Type B pancreatic cell (in vitro differentiated cells): Measurements from ENCODE around the gene EMD. TPM values are rescaled to one million over a fixed set of nuclear protein-coding genes. Genes with fewer than 3 reads are reported as not detected.

Source experiments
- DNase-seq: peaks from one replicate; pipeline ENCODE4 v3.0.0; 2021; ENCODE audit warnings: mixed read lengths; ENCODE audit not compliant: unreplicated experiment; ENCODE audit errors: extremely low spot score
- H3K27ac Mint-ChIP-seq: 2 replicates; pipeline ENCODE4 v1.8.0; 2021; ENCODE audit warnings: mild to moderate bottlenecking, mixed read lengths
- H3K27me3 Mint-ChIP-seq: 2 replicates; pipeline ENCODE4 v1.8.0; 2021; ENCODE audit warnings: mixed read lengths
- H3K36me3 Mint-ChIP-seq: 2 replicates; pipeline ENCODE4 v1.8.0; 2021; ENCODE audit warnings: mixed read lengths
- H3K4me1 Mint-ChIP-seq: one replicate; pipeline ENCODE4 v1.8.0; 2021; ENCODE audit warnings: mixed read lengths; ENCODE audit not compliant: unreplicated experiment
- H3K4me3 Mint-ChIP-seq: 2 replicates; pipeline ENCODE4 v1.8.0; 2021; ENCODE audit warnings: mild to moderate bottlenecking, mixed read lengths
- H3K9me3 Mint-ChIP-seq: 2 replicates; pipeline ENCODE4 v1.8.0; 2021; ENCODE audit warnings: mixed read lengths
- total RNA-seq: library from RNA; stranded (reverse); gene quantifications from 2 replicates; pipeline ENCODE4 v1.2.1, GENCODE V29; 2021; ENCODE audit warnings: low replicate concordance
- TF ChIP-seq, protein P1 (sequence below): fragments of 200-600 bp; sonication (generic); conservative IDR thresholded peaks from 2 replicates; pipeline ENCODE4 v1.5.0; 2021; ENCODE audit warnings: antibody characterized with exemption, mild to moderate bottlenecking

The EMD gene
- total RNA-seq, 1 donor from 2014 or later = 56.7 TPM

DNA sequence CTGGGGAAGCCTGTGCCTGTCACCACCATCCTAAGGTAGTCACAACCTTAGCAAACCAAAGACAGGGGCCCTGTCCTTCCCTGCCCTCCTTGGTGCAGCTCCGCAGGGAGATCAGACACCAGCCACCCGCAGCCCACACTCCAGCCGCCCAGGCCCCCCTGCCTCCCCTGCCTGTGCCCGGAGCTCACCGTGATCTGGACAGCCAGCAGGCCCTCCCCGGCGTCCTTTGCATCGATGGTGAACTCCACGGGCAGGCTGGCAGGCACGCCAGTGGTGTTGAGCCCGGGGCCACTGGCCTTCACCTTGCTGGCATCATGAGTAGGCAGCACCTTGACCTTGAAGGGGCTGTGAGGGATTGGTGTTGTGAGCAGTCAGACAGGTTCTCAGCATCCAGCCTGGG lies 21.1 kb upstream of the EMD start:
- Mint-ChIP-seq H3K4me3 (no peak overlapping the region), H3K27ac (peak overlapping the region; percentile 68), H3K27me3 (no peaks in the 10 kb centered on the region), H3K4me1 (no peaks in the 10 kb centered on the region), H3K9me3 (no peaks in the 10 kb centered on the region), H3K36me3 (peaks cover 4% of the 10 kb centered on the region)
- DNase-seq = no peak
- TF ChIP-seq, protein P1, sequence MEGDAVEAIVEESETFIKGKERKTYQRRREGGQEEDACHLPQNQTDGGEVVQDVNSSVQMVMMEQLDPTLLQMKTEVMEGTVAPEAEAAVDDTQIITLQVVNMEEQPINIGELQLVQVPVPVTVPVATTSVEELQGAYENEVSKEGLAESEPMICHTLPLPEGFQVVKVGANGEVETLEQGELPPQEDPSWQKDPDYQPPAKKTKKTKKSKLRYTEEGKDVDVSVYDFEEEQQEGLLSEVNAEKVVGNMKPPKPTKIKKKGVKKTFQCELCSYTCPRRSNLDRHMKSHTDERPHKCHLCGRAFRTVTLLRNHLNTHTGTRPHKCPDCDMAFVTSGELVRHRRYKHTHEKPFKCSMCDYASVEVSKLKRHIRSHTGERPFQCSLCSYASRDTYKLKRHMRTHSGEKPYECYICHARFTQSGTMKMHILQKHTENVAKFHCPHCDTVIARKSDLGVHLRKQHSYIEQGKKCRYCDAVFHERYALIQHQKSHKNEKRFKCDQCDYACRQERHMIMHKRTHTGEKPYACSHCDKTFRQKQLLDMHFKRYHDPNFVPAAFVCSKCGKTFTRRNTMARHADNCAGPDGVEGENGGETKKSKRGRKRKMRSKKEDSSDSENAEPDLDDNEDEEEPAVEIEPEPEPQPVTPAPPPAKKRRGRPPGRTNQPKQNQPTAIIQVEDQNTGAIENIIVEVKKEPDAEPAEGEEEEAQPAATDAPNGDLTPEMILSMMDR = no peak

DNA sequence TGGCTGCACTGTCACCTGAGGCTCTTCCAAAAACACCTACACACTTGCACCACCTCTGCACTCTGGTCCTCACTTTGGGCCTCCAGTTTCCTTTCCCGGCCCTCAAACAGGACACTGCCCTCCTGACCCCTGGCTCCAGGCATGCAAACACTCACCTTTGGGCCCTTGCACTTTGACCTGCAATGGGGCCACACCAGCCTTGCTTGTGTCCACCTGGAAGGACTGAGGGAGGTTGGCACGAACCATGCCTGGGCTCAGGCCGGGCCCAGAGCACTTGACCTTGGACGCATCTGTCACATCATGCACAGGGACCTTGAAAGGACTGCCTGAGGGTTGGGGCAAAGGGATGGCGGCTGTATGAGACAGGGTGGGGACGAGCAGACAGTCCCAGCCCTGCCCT lies 20.3 kb upstream of the EMD start:
- H3K4me1 Mint-ChIP-seq = no peaks in the 10 kb centered on the region

DNA sequence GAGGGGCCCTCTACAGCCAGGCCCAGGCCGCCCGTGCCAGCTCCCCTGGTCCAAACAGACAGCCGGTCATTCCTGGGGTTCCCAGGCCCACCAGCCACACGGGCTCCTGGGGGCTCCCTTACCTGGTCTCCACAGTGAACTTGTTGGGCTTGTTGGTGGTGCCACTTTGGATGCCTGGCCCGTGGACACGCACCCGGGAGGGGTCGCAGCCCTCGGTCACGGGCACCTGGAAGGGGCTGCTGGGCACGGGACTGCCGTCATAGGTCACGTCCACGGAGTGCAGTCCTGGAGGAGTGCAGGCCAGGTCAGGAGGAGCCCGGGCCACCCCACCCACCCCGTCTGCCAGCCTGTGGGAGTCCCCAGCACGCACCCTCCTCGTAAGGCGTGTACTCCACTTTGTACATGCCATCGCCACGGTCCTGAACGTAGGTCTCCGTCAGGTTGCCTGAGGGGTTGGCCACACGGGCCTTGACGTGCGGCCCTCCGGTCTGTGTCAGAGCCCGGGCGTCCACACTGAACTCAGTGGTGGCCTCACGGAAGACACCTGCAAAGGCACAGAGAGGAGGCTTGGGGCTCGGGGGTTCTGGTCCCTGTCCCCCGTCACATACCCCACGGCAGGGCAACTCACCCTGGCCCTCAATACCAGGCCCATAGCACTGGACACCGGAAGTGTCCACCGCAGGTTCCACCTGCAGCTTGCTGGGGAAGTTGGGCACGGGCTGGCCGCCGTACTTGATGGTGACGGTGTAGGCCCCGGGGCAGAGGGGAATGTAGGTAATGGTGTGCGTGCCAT lies 19.5 kb upstream of the EMD start:
- H3K36me3 Mint-ChIP-seq = peaks cover 4% of the 10 kb centered on the region
- no peak for DNase-seq
- H3K4me1 Mint-ChIP-seq = no peaks in the 10 kb centered on the region
- no peaks in the 10 kb centered on the region for H3K9me3 Mint-ChIP-seq
- no peak overlapping the region for H3K27ac Mint-ChIP-seq
- no peaks in the 10 kb centered on the region for H3K27me3 Mint-ChIP-seq
- H3K4me3 Mint-ChIP-seq = no peak overlapping the region
- TF ChIP-seq, protein P1 = no peak

More for the DNA sequence above, 20.3 kb upstream of the EMD start:
- DNase-seq = no peak
- Mint-ChIP-seq H3K4me3 (no peak overlapping the region), H3K27ac (peak overlapping the region; percentile 68), H3K27me3 (no peaks in the 10 kb centered on the region), H3K36me3 (peaks cover 4% of the 10 kb centered on the region), H3K9me3 (no peaks in the 10 kb centered on the region)
- TF ChIP-seq, protein P1 = no peak

DNA sequence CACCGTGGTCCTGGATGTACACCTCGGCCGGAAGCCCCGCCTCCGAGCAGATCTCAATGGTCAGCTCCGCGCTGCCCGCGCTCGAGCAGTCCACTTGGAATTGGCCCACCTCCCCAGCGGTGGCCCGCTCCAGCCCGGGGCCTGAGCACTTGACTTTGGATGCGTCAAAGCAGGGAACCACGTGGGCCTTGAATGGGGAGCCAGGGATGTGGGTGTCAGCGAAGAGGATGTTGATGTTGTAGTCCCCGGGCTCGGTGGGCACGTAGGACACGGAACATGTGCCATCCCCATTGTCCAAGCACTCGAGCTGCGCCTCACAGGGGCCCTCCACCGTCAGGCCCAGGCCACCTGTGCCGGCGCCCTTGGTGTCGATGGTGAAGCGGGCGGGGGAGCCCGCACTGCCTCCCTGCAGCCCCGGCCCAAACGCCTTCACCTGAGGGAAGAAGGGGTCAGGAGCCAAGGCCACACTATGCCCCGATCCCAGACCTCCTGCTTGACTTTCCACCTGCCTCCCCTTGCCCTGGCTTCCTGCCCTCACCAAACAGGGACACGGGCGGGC lies 18.9 kb upstream of the EMD start:
- no peaks in the 10 kb centered on the region for H3K9me3 Mint-ChIP-seq
- H3K36me3 Mint-ChIP-seq = peaks cover 4% of the 10 kb centered on the region
- H3K4me1 Mint-ChIP-seq = no peaks in the 10 kb centered on the region
- TF ChIP-seq, protein P1 = no peak
- no peak for DNase-seq
- no peaks in the 10 kb centered on the region for H3K27me3 Mint-ChIP-seq
- no peak overlapping the region for H3K4me3 Mint-ChIP-seq
- no peak overlapping the region for H3K27ac Mint-ChIP-seq

DNA sequence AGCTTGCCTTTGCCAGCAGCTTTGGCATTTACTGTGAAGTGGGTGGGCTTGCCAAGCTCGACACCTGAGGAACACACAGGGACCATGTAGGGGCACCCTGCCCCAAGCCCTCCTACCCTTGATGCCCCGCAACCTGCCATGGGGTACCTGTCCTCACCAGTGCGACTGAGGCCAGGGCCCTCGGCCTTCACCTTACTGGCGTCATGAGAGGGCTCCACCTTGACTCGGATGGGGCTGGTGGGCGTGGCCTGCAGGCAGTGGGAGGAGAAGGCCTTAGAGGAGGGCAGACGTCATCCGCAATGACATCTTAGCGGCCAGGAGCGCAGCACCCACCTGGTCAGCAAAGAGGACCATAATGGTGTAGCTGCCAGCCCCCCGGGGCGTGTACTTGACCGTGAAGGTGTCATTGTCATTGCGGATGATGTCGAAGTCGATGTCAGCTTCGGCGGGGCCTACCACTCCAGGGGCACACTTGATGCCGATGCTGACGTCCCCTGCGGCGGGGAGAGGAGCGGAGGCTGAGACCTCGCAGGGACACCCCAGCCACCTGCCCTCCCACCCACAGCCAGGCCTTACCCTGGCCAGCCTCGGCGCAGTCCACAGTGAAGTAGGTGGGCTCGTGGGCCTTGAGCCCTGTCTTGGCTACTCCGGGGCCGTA lies 16.9 kb upstream of the EMD start:
- Mint-ChIP-seq H3K36me3 (peaks cover 4% of the 10 kb centered on the region), H3K4me1 (no peaks in the 10 kb centered on the region), H3K27me3 (no peaks in the 10 kb centered on the region), H3K27ac (peak overlapping the region; percentile 85), H3K9me3 (no peaks in the 10 kb centered on the region), H3K4me3 (no peak overlapping the region)
- TF ChIP-seq, protein P1 = no peak
- DNase-seq = no peak
